Forelimb muscle (tissue), 1 donor: ENCODE data around the gene QSOX1. TPM values are rescaled to one million over a fixed set of nuclear protein-coding genes. Genes with fewer than 3 reads are reported as not detected.

Experiments used
- DNase-seq: peaks from one replicate; pipeline ENCODE4 v3.0.0-alpha.2; 2013; ENCODE audit warnings: low read depth
- polyA plus RNA-seq: library from polyadenylated mRNA; unstranded; fragments of 120-200 nt; gene quantifications from one replicate; pipeline ENCODE4 v1.2.1, GENCODE V29; 2013; ENCODE audit not compliant: insufficient read length

Gene QSOX1
- polyA plus RNA-seq, 1 donor = 21.0 TPM

DNA sequence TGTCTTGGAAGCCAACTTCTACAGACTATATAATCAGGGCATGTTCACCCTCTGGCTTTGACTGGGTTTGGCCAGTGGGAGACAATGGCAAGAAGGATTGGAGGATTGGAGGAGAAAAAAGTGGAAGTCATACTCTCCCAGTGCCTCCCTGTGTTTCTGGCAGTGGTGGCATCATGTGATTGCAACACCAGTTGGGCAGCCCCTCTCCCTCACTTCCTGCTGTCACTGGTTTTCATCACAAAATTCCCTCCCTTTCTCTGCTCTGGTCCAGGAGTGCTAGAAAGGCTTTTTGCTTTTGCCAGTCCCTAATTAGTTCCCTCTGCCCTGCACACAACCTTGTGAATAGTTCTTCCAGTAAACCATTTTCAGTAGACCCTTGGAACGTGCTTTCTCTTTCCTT is 3.7 kb upstream of the QSOX1 start:
- no peak for DNase-seq

DNA sequence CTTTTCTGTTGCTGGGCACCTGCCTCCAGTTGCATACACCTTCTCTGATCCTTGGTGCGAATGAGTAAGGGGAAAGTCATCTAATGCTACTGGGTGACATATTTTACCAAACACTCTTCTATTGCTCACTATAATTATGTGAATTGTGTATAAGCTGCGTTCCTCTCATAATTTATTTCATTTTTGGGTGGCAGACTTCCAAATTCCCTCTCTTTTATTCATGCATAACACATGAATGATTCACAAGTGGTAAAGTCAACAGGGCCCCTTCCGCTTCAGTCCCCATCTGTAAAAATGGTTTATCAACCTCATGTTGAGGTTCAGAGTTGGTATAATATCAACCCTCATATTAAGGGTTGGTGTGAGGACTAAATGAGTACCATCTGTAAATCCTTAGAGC is 3.2 kb upstream of the QSOX1 start:
- DNase-seq = no peak

DNA sequence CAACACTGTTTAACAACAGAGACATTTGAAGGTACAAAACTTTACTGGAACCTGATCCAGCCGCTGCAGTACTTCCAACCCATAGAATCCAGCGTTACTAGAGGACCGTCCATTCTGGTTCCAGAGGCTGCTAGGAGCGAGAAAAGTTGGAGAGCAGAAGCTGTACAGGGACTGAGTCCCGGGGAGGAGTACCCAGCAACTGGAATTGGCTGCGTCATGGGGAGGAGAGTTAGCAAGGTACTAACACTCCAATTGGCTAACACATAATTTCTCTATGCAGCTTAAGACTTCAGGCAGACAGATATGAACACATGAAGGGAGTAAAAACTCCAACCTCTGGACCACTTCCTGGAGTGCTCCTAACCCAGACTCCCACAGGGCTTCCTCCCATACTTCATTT is 2.1 kb upstream of the QSOX1 start:
- no peak for DNase-seq

DNA sequence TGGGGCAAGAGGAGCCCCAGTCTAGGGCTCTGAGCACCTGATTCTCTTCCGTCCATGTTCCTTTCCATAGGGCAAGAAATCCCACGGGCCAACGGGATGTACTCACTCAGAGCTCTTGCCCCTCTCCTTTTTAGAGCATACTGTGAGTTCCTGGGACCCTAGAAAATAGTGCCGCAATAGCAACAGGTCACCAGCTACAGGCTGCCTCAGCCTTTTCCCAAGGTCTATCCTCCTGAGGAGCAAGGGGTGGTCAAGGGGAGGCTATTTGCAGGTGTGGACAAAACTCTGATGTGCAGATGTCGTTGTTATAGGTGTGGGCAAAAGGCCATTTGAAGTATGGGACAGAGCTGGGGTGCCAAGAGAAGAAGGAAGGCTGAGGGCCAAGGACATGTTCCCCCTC is 1.6 kb upstream of the QSOX1 start:
- no peak for DNase-seq

DNA sequence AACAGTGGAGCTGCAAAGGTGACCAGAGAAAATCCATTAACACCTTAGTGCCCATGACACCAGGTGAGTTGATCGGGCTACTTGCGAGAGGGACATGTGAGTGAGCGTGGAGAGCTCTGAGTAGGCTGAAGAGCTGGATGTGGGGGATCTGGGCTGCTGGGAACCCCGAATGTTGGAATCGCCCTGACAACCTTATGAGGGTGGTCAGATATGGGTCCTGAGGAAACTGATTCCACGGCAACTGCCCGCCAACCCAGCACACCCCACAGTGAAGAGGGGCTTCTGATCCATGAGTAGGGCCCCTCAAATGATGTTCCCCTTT is 705 bp upstream of the QSOX1 start:
- DNase-seq = no peak

DNA sequence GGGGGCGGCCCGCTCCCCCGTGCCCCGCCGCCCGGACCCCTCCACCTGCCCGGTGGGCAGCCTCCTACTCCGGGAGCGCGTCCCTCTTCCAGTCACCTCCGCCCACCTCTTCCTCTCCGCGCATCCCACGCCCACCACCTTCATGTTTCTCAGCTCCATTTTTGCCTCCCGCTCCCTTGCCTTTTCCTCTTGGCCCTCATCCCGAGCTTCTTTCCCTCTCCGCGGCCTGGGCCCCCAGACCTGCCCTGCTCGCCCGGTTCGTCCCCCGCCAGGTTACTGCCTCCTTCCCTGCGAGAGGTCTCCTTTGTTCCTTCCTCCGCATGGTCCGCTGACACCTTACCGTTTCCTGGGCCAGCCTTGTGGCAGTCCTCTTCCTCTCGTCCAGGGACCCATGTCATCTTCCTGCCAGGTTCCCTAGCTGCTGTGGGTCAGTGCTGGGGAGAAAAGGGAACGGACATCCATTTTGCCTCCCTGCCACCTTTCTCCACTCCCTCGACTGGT is 563 bp downstream of the QSOX1 start:
- DNase-seq = no peak

DNA sequence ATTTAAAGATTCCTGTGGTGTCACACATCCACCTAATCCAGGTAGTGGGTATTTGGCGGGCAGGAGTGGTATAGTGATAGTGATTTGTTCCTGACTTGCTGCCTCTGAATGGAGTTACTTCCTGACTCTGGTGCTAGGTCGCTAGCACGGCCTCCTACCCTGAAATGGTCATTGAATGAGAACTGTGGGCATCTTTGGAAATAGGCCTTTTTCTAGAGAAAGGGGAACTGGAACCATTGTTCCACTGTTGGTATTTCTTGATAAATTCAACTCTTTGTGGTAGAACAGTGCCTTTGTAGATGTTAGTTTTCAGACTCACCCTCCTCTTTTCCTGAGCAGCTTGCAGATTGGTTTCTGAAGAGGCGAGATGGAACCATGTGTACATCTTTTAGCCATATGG is 1.5 kb downstream of the QSOX1 start:
- no peak for DNase-seq

DNA sequence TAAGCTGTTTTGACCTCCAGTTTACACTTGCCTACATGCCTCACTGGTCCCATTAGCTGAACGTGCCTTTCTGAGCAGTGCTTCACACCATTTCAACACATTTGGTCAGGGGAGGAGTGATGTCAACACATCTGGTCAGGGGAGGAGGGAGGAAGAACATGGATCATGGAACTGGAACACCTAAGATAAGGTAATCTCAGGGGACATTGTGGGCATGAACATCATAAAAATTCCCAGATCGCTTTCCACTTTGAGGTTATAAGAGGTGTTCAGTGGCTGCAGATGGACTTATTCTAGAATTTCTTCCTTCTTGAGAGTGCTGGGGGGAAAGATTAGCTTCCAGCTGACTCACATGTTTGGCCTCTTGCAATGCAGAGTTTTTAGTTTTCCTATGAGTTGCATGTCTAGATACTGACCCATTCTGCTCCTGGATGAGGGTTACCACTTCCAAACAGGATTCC is 2.0 kb downstream of the QSOX1 start:
- DNase-seq = no peak

DNA sequence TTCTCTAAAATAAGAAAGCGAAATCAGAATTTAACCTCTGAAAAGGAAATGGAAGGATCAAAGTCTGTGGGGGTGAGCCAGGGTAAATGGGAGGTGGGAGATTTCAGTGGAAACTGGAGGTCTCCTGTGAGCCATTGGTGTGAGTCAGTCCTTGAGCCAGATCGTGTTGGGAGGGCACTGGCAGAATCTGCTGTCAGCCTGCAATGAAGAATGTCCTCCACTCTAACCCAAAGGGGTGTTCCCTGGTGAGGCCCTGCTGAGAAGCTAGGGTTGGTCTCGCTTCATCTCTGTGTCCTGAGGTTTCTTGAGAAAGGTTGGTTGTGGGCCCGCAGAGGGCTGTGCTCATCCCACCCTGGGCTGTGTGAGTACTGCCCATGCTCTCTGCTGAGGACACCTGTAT is 2.4 kb downstream of the QSOX1 start:
- DNase-seq = no peak

DNA sequence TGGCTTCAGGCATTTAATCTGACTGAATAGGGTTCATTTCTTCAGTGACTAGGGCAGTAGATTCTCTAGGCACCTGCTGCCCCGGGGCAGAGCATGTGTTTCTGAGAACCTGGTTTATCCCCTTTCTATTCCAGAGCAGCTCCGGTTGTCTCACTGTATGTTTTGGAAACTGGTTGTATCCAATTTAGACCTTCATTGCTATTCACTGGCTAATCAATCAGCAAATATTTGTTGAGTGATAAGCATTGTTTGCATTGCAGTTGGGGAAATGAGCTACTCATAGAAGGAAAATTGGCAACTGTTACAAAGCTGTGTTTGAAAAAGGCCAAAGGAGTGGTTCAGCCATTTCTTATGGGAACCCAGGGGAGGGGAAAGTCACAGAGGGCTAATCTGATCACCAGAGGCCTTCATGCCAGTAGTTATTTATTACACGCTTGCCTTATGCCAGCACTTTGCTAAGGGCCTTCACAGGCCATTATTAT is 2.9 kb downstream of the QSOX1 start:
- no peak for DNase-seq

DNA sequence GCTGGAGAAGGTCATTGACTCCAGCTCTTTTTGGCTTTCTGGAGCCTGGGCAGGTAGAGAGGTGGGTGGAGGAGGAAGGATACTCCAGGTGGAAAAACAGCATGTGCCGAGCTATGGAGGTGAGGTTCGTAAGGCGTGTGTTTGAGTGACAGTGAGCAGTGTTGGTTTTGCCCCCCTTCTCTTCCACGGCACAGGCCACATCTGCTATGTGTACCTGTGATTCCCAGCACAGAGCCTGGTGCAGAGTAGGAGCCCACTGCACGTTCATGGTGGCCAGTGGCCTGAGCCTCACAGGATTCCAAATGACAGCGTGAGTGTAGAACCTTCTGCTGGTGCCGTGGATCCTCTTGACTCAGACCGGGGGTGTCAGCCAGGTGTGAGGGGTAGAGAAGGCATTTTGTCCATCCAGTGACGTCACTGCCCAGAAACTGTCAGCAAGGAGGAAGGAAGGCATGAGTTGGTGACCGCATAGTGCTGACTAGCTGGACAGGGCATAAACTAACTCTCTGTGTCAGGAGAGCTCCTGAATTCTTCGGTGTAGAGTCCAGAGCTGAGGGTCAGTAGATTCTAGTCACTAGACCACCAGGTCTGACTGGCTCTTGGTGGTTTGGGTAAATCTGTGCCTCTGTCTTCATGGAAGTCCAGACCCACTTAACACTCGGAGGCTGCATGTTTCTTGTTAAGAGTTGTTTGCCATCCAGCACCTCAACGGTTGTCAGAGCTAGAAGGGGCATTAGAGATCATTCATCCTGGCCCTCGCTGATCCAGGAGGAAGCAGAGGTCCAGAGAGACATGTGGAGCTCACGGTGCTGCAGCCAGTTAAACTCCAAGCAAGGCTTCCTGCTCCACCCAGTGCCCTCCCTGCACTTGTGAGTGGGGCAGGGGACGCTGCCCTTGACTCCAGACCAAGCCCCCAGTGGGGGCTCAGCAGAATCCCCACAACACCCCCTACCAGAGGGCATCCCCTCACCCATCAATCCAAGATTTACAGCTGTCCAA is 3.8 kb downstream of the QSOX1 start:
- DNase-seq = no peak

DNA sequence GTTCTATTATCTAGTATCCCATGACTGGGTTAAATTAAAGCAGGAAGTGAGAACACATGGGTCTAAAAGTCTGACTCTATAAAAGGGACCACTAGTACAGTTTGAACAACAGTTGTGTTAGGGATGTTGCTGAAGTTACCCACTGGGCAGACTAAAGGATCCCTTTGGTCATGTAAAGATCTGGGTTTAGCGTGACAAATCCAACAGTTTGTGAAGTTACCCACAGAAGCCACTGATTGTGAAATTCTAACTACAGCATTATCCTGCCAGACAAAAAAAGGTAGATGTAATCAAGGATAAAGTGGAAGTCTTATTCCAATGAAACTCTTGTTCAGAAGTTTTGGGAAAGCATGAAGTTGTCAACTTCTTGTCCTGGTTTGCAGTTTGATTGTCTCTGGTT is 5.7 kb downstream of the QSOX1 start:
- no peak for DNase-seq

DNA sequence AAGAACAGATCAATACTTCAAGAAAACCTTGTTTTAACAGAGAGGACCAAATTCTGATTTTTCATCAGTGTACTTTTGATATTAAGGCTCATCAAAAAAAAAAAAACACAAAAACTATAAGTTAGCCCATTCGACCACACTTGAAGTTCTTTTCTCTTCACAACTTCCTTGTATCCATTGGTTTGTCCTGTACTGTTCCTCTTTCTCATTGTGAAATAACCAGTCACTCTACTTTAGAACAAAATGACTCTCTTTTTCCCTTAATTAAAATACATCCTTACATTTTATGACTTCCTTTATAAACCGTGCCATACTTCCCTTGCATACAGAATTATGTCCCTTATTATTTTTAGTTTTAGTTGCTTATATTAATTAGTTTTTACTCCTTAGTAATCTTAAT is 8.4 kb downstream of the QSOX1 start:
- no peak for DNase-seq

DNA sequence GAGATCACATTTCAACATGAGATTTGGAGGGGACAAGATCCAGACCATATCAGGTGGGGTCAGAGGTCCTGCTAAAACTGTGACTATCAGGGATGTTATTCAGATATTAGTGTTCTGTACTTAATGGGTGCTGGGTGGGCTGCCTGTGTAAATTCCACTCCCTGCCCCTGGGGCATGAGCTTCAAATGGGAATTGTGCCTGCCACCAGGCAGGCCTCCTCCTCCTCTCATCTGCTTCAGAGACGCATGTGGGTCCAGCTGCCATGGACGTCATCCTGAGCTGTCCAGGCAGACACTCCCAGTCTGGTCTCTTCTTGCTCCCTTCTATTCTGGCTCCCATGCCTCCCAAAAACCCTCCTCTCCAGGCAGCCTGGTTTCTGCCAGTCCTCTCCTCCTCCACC is 10.4 kb downstream of the QSOX1 start:
- no peak for DNase-seq

DNA sequence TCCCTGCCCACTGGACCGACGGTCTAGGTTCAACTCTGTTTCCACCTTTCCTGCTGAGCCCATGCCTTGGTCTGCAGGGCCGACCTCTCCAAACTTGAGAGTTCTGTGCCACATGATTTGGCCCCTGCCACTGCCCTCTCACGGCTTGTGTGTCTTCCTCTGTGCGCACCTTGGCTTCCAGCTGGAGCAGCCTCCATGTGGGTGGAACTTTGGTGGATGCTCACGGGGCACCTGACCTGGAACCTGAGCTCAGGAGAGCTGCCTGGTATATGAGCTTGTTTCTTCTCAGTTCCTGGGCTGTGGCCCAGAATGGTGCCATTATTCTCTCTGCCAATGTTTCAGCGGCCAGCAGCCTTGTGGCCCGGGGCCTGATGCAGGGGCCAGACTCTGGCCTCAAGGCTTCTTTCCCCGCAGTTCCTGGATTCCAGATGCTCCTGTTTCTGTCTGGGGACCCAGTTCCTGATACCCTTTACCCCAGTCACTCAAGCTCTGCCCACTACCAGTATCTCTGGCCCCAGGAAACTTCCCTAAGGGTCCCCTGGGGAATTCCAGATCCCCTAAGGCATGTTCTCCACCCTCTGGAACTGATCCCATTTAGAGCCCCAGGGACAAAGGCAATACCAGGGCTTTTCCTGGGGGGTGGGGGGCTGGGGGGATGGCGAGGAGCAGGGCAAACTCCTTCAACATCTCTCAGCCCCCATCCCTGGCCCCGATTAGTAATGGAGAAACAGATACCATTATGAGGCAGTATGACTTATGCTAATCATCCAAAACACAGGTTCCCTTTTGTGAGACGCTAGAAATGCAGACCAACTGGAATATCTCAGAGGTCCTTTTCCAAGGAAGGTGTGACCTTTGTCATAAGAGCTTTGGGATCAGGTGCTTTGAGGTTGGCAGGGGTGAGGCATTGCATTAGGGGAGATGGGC is 11.1 kb downstream of the QSOX1 start:
- DNase-seq = no peak

DNA sequence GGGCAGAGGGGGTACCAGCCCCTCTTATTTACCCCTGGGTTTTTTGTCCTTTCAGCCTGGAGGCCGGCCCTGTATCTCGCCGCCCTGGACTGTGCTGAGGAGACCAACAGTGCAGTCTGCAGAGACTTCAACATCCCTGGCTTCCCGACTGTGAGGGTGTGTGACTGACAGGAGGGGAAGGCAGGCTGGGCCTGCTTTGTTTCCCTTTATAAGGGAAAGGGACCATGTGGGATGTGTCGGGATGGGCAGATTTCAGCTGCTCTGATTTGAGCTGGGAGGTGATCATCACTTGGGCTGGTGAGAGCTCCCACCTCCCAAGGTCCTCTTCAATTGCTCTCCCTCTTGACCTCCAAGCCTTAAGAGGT is 11.7 kb downstream of the QSOX1 start:
- no peak for DNase-seq

DNA sequence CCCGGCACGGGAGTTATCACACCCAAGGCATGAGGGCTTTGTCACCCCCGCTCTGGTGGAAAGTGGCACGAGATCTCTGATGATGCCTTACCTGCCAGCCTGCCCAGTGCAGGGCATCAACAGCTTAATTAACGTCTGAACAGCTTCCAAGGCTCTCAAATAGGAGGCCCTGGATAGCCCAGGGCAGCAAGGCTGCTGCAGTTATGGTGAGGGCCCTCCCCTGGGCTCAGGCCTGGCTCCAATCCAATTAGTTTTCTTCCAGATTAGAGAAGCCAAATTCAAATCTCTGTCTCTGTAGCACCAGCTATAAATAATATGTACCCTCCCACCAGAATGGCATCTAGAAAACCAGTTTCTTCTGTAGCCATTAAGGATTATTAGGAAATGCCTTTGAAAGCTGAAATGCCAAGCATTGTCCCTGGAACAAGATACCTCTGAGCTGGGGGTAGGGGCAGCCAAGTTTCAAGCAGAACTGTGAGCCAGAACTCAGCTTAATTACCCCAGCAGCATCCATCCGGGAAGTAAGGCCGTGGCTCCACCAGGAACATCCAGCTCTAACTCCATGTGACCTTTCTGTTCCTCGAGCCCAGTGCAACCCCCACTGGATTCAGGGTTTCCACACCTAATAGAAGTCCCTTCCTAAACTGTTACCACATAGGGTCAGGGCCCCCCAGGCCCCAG is 12.5 kb downstream of the QSOX1 start:
- DNase-seq = no peak

DNA sequence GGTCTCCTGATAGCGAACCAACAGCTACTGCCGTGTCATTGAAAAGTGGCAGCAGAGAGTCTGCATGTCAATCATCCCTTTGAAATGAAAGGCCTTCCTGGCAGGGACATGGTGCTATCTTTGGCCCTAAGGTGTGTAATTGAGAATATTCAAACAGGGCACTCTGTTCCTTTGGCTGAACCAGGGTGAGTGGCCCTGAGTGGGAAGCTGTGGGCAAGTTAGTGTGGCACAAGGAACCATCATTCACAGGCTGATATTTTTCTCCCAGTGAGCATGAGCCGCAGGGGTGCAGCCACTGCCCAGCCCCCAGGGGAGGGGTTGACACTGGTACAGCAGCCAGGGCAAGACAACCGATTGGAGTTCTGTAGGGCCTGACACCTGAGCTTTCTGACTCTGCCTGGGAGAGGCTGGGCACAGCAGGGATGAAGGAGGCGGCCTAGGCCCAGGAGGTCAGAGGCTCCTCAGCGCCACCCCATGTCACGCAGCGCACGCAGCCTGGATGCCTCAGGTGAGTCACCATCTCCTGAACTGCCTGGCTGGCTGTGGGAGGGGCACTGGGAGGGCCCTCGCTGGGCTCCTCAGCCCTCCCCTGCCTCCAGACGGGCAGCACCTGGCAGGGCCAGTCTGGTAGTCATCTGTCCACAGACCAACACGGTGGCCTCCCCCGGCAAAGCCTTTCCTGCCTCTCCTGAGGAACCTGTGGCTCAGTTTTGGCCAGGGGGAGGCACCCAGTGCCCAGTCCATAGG is 13.2 kb downstream of the QSOX1 start:
- no peak for DNase-seq

DNA sequence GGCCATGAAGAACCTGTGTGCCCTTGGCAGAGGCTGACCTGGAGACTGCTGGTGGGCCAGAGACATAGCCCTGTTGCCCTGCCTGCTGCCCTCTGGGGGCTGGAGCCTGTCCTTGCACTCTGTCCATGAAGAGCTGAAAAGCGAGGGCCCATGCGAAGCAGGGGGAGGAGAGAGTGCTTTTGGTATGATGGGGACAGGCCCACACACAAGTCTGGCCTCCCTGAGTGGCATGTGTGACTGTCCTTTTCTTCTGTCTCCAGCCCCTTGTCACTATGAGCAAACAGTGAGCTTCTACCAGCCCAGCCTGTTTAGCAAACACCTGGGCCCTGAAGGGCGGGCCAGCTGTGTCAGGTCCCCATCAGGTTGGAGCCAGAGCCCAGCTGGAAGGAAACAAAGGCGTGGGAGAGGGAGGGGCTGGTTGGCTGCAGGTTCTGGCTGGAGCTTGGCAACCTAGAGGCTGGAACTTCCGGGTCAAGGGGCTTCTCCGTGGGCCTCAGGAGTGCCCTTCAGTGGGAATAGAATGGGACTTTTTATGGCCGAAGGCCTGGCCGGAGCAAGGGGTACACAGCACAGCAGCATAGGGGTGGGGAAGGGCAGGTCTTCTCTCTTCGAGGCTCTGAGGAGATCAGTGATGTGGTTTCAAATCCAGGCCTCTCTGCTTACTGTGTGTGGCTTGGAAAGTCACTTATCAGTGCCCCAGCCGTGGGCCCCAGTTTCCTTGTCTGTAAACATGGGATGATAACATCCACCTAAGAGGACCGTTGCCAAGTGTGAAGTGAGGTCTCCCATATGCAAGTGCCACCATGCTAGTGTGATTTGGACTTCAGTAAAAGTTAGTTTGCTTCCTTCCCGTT is 14.3 kb downstream of the QSOX1 start:
- DNase-seq = no peak

DNA sequence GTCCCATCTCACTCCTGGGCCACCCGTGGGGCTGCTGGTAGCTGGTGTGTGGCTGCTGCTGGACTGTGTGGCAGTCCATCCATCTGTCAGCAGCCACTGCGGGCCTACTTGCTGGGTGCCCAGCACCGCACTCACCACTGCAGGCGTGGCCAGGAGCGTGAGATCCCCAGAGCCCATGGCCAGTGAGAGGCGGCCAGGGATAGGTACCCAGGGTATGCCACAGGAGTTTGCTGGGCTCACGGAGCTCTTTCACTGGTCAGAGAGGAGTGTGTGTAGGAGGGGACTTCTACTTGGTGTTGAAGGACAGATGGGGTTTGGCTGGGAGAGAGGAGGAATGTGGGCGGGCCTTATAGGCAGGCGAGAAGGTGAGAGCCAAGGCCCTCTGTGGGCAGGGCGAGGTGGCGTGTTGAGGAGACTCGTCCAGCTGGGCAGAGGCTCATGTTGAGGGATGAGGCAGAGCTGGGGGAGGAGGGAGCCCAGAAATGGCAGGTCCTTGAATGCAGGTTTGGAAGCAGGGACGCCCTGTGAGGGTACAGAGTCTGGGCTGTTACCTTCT is 15.0 kb downstream of the QSOX1 start:
- no peak for DNase-seq
